AG10803 (cell line): ENCODE data around the gene AURKAIP1.

ENCODE experiments used
- DNase-seq: peaks from one replicate; pipeline ENCODE4 v3.0.0; 2010; ENCODE audit warnings: low read depth
- H3K4me3 ChIP-seq: 2 replicates; pipeline ENCODE4 v1.5.1; 2011; ENCODE audit warnings: mild to moderate bottlenecking, low read length, control low read depth
- CTCF ChIP-seq: conservative IDR thresholded peaks from 2 replicates; pipeline ENCODE4 v1.5.1; 2011; ENCODE audit warnings: mild to moderate bottlenecking, low read length, control low read depth, inconsistent platforms

Gene AURKAIP1

DNA sequence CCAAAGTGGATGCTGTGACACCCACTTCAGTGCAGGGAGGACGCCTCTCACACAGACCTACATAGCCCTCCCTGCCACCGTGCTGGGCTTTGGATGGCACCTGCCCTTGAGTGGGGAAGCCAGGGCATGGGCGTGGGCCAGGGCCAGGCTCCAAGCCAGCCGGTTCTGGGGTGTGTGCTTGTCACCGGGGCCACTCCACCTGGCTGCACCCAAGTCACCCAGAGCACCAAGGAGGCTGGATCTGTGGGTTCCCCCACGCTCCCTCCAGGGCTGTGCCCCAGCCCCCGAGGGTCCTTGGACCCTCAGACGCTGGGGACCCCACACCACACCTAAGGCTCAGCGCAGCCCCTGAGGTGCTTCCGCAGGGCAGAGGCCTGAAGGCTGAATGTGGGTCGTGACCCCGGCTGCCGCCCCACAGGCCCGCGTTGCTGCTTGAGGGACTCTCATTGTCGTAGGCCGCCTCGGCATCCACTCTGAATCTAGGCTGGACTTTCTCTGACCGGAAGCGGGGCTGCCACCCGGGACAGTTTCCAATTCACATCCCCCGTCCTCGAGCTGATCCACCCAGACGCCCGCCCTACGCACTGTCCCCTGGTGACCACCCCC lies 18.1 kb downstream of the AURKAIP1 start:
- DNase-seq = no peak
- no peak for TF ChIP-seq CTCF
- peak overlapping the region; percentile 93 for H3K4me3 ChIP-seq

GRCh38 chr1:1356166-1356795 lies 18.7 kb downstream of the AURKAIP1 start:
- no peak for DNase-seq
- H3K4me3 ChIP-seq = peak overlapping the region; percentile 93
- TF ChIP-seq CTCF = no peak

- DNase-seq = no peak
- peak overlapping the region; percentile 93 for H3K4me3 ChIP-seq
- TF ChIP-seq CTCF = no peak
These were observed 19.6 kb downstream of the AURKAIP1 start for GRCh38 chr1:1355416-1355815.

DNA sequence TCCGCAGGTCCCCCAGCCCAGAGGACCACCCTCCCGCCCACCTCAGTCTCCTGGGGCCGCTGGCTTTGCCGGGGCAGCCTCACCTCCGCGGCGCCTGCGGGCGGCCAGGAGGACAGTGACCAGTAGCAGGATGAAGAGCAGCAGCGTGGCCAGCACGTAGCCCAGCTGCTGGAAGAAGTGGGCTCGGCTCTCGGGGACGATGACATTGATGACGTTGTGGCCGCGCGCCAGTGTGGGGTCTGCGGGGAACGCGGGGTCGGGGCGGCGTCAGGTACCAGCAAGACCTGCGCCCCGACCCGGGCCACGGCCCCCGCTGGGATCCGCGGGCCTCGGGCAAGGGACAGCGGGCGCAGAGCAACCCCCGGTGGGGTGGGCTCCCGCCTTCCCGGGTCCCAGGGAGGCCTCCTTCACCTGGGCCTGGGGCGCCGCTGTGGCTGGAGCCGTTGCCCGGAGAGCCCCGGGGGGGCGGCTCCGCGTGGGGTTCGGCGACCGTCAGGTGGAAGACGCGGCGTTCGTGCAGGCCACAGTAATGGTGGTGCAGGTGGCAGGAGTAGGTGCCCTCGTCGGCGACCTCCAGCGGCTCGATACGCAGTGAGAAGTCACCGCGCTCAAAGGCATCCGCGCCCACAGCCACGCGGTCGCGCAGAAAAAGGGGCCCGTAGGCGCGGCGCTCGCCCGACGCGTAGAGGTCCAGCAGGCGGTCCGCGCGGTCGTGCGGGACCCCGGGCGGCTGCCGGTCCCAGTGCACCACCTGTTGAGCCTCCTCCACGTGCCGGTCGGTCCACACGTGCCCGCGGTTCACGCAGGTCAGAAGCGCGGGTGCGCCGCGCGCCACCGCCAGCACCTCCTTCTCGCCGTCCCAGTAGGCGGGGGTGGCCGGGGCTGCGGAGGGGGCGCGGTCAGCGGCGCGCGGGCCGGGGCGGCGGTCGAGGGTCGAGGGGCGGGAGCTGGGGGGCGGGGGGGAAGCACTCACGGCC lies 20.4 kb downstream of the AURKAIP1 start:
- peak overlapping the region; percentile 93 for H3K4me3 ChIP-seq
- no peak for TF ChIP-seq CTCF
- DNase-seq = no peak

GRCh38 chr1:1353389-1354151 lies 21.4 kb downstream of the AURKAIP1 start:
- TF ChIP-seq CTCF = no peak
- peak overlapping the region; percentile 24; the same call in 1 of the 2 replicates for H3K4me3 ChIP-seq

GRCh38 chr1:1352786-1353388 lies 22.1 kb downstream of the AURKAIP1 start:
- H3K4me3 ChIP-seq = peak overlapping the region; percentile 31
- TF ChIP-seq CTCF = no peak
- DNase-seq = no peak

More at GRCh38 chr1:1353389-1354151, 21.4 kb downstream of the AURKAIP1 start:
- DNase-seq = no peak
